NCI-H446 treated with DMSO at 0.1 percent for 48 hours (cell line): ENCODE measurements around the gene SMIM1.

ENCODE experiments used
- DNase-seq: peaks from one replicate; lab custom pipeline; 2025; lab: John Stamatoyannopoulos, UW

Gene SMIM1

DNA sequence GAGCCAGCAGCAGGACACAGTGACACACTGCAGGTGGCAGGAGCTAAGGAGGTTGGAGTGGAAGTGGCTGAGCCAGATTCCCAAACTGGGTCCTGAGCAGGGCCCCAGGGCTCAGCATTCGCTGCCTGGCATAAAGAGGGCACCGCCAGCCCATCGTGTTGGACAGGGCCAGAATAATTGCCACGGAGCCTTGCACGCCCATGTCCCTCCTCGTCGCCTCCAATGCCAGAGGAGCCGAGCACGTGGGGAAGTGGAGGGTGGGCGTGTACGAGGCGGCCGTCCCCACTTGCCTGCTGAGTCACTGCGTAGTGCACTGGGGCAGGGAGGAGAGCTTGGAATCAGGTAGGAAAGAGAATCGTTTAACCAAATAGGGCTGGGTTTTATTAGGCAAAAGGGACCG is 49.9 kb downstream of the SMIM1 start:
- DNase-seq = no peak

DNA sequence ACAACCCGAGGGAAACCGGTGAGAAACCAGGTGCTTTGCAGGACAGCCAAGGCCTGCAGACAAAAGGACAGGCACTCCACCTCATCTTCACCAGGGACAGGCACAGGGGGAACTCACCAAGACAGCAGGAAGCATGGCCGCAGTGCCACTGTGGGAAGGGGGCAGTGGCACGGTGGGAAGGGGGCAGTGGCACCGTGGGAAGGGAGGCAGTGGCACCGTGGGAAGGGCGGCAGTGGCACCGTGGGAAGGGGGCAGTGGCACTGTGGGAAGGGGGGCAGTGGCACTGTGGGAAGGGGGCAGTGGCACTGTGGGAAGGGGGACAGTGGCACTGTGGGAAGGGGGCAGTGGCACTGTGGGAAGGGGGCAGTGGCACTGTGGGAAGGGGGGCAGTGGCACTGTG is 52.1 kb downstream of the SMIM1 start:
- no peak for DNase-seq

DNA sequence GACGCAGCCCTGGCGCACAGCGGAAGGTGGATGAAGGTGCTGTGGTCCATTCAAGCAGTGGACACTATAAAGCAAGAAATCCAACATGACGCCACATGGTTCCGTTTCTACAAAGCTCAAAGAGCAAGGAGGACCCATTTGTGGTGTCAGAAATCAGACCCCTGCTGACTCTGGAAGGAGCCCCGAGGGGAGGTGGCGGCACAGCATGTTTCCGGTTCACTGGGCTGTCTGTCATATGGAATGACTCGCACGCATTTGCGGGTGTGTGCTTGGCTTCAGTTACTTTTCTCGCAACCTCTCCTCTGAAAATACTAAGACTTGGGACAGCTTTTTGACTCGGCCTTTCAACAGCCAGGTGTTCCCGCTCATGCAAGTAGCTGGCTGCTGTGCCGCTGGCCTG is 52.8 kb downstream of the SMIM1 start:
- no peak for DNase-seq
